HCT116 (cell line): ENCODE data around the gene MAOB. TPM values are rescaled to one million over a fixed set of nuclear protein-coding genes. Genes with fewer than 3 reads are reported as not detected.

ENCODE experiments used
- ATAC-seq: fragments of 200-7000 bp; cut with Tn5 transposase; 2 replicates; pipeline ENCODE4 v1.9.1; 2020; ENCODE audit warnings: mild to moderate bottlenecking, moderate library complexity
- BruUV-seq: library from RNA; stranded (reverse); fragments of 400-500 nt; replicated peaks from 2 replicates; lab custom pipeline; 2021; lab: Mats Ljungman, UMichigan
- CTCF ChIA-PET: fragments of 300-600 bp; sonication (Branson Sonifier 250); formaldehyde crosslinking; loops from one replicate; lab custom pipeline; 2021; ENCODE audit warnings: antibody characterized with exemption; lab: Charles Lee
- POLR2A ChIA-PET: fragments of 300-600, 350-600 bp; sonication (Branson Sonifier 250); formaldehyde crosslinking; loops from one replicate; lab custom pipeline; 2021; ENCODE audit warnings: antibody characterized with exemption; lab: Charles Lee
- RAD21 ChIA-PET, 2 experiments: fragments of 300-600 bp; sonication (Branson Sonifier 250); formaldehyde crosslinking; loops; one replicate each; lab custom pipeline; 2023; ENCODE audit warnings: low total read pairs in 2 of 2; ENCODE audit not compliant: uncharacterized antibody in 2 of 2, unreplicated experiment in 2 of 2, low non-redundant PET in 1 of 2; lab: Charles Lee
- DNase-seq: peaks from one replicate; pipeline ENCODE4 v3.0.0-alpha.2; 2010; ENCODE audit warnings: low read depth, low spot score
- H2AFZ ChIP-seq: fragments of 200-600 bp; shearing (Covaris generic), sonication (generic); 2 replicates; pipeline ENCODE4 v1.6.1; 2017; ENCODE audit warnings: low read depth, mixed run types, mixed read lengths, antibody characterized with exemption, low read length; ENCODE audit not compliant: poor library complexity, severe bottlenecking
- H3K27ac ChIP-seq: 2 replicates; pipeline ENCODE4 v1.5.1; 2012; ENCODE audit warnings: low read depth, low read length
- H3K27me3 ChIP-seq: fragments of 200-600 bp; sonication (generic); 2 replicates; pipeline ENCODE4 v1.6.1; 2016; ENCODE audit warnings: mixed run types, low read length, mixed read lengths; ENCODE audit not compliant: insufficient read depth
- H3K36me3 ChIP-seq, 2 experiments: fragments of 200-500 bp in 1 of 2; fragments of 200-600 bp in 1 of 2; sonication (Bioruptor generic) in 1 of 2; sonication (generic) in 1 of 2; 2 replicates each; pipeline versions ENCODE4 v1.5.1 to v1.6.1; 2014 to 2016; ENCODE audit warnings: low read length in 2 of 2, inconsistent platforms in 1 of 2, mixed read lengths in 1 of 2, mixed run types in 1 of 2; ENCODE audit not compliant: insufficient read depth in 2 of 2, control insufficient read depth in 1 of 2
- H3K4me1 ChIP-seq, 2 experiments: fragments of 200-600 bp in 1 of 2; sonication (generic) in 1 of 2; 2 replicates each; pipeline versions ENCODE4 v1.5.1 to v1.6.1; 2012 to 2017; ENCODE audit warnings: low read length in 2 of 2, inconsistent platforms in 1 of 2, mild to moderate bottlenecking in 1 of 2, mixed read lengths in 1 of 2, mixed run types in 1 of 2, moderate library complexity in 1 of 2; ENCODE audit not compliant: insufficient read depth in 2 of 2, control insufficient read depth in 1 of 2
- H3K4me2 ChIP-seq: fragments of 200-600 bp; sonication (generic); 2 replicates; pipeline ENCODE4 v1.6.1; 2017; ENCODE audit warnings: mixed run types, low read length, mixed read lengths
- H3K4me3 ChIP-seq, 2 experiments: fragments of 200-600 bp in 1 of 2; sonication (generic) in 1 of 2; replicated peaks in 1 of 2; 2 replicates each; pipeline ENCODE4 v1.5.1; 2011 to 2016; ENCODE audit warnings: low read length in 2 of 2, control low read depth in 1 of 2, low read depth in 1 of 2, mild to moderate bottlenecking in 1 of 2, mixed read lengths in 1 of 2, mixed run types in 1 of 2
- H3K79me2 ChIP-seq: fragments of 200-600 bp; sonication (generic); 2 replicates; pipeline ENCODE4 v1.6.1; 2017; ENCODE audit warnings: mild to moderate bottlenecking, mixed run types, low read length, moderate library complexity, mixed read lengths; ENCODE audit not compliant: insufficient read depth
- H3K9ac ChIP-seq: fragments of 200-600 bp; sonication (generic); 2 replicates; pipeline ENCODE4 v1.6.1; 2016; ENCODE audit warnings: low read length, mixed read lengths
- H3K9me2 ChIP-seq: fragments of 200-600 bp; sonication (generic), shearing (Covaris generic); 2 replicates; pipeline ENCODE4 v1.6.1; 2017; ENCODE audit warnings: mixed run types, mild to moderate bottlenecking, moderate library complexity; ENCODE audit not compliant: insufficient read depth
- H3K9me3 ChIP-seq, 2 experiments: fragments of 200-500 bp in 1 of 2; fragments of 200-600 bp in 1 of 2; sonication (Bioruptor generic) in 1 of 2; sonication (generic) in 1 of 2; 2 replicates each; pipeline ENCODE4 v1.6.1; 2014 to 2017; ENCODE audit warnings: low read length in 2 of 2, mixed read lengths in 2 of 2, inconsistent platforms in 1 of 2, low read depth in 1 of 2, mild to moderate bottlenecking in 1 of 2, mixed run types in 1 of 2, moderate library complexity in 1 of 2; ENCODE audit not compliant: control insufficient read depth in 1 of 2, insufficient read depth in 1 of 2
- H4K20me1 ChIP-seq: fragments of 200-600 bp; sonication (generic), shearing (Covaris generic); 2 replicates; pipeline ENCODE4 v1.6.1; 2017; ENCODE audit warnings: mixed run types, mild to moderate bottlenecking, moderate library complexity; ENCODE audit not compliant: insufficient read depth
- ATF3 ChIP-seq: IDR thresholded peaks from 2 replicates; pipeline ENCODE4 v1.6.1; 2012
- CBX3 ChIP-seq: IDR thresholded peaks from 2 replicates; pipeline ENCODE4 v1.6.1; 2012; ENCODE audit warnings: low read depth
- CEBPB ChIP-seq: IDR thresholded peaks from 2 replicates; pipeline ENCODE4 v1.6.1; 2012; ENCODE audit warnings: low read depth
- EGR1 ChIP-seq: IDR thresholded peaks from 2 replicates; pipeline ENCODE4 v1.6.1; 2012; ENCODE audit warnings: low read depth
- ELF1 ChIP-seq: IDR thresholded peaks from 2 replicates; pipeline ENCODE4 v1.6.1; 2012; ENCODE audit warnings: low read depth, borderline replicate concordance
- EZH2 ChIP-seq: fragments of 200-600 bp; sonication (generic); IDR thresholded peaks from 2 replicates; pipeline ENCODE4 v1.6.1; 2017; ENCODE audit warnings: antibody characterized with exemption, mixed run types
- EZH2phosphoT487 ChIP-seq: fragments of 200-600 bp; IDR thresholded peaks from 2 replicates; pipeline ENCODE4 v1.6.1; 2018; ENCODE audit warnings: antibody characterized with exemption, borderline replicate concordance
- FOSL1 ChIP-seq: IDR thresholded peaks from 2 replicates; pipeline ENCODE4 v1.6.1; 2012; ENCODE audit warnings: low read depth
- JUND ChIP-seq: IDR thresholded peaks from 2 replicates; pipeline ENCODE4 v1.6.1; 2012
- MAX ChIP-seq: IDR thresholded peaks from 2 replicates; pipeline ENCODE4 v1.6.1; 2012
- POLR2A ChIP-seq: IDR thresholded peaks from 2 replicates; pipeline ENCODE4 v1.7.0; 2011; ENCODE audit warnings: borderline replicate concordance; ENCODE audit not compliant: insufficient read depth, insufficient read length; ENCODE audit errors: extremely low read depth
- RAD21 ChIP-seq: IDR thresholded peaks from 2 replicates; pipeline ENCODE4 v1.6.1; 2012; ENCODE audit warnings: low read depth, mild to moderate bottlenecking
- SIN3A ChIP-seq: IDR thresholded peaks from 2 replicates; pipeline ENCODE4 v1.6.1; 2012; ENCODE audit warnings: low read depth
- SP1 ChIP-seq: IDR thresholded peaks from 2 replicates; pipeline ENCODE4 v1.6.1; 2012; ENCODE audit warnings: low read depth
- SRF ChIP-seq: IDR thresholded peaks from 2 replicates; pipeline ENCODE4 v1.6.1; 2012; ENCODE audit warnings: low read depth
- YY1 ChIP-seq: IDR thresholded peaks from 2 replicates; pipeline ENCODE4 v1.6.1; 2011; ENCODE audit warnings: low read length, low read depth, moderate library complexity, mild to moderate bottlenecking; ENCODE audit not compliant: insufficient replicate concordance; ENCODE audit errors: extremely low read depth
- ZFX ChIP-seq: fragments of 450-650 bp; IDR thresholded peaks from 2 replicates; pipeline ENCODE4 v1.6.1; 2017
- ZNF274 ChIP-seq: fragments of 200-500 bp; sonication (Bioruptor generic); IDR thresholded peaks from 2 replicates; pipeline ENCODE4 v1.6.1; 2014; ENCODE audit warnings: mild to moderate bottlenecking, low read depth, low read length, inconsistent platforms
- intact Hi-C: fragments of 100-400 bp; cut with micrococcal nuclease; formaldehyde crosslinking; loops from 2 replicates; pipeline ENCODE4 v1.10.0; 2022
- total RNA-seq: library from RNA; stranded (reverse); gene quantifications from one replicate; pipeline ENCODE4 v1.2.1, GENCODE V29; 2021; ENCODE audit not compliant: unreplicated experiment
- TF ChIP-seq, protein P1 (sequence below): IDR thresholded peaks from 2 replicates; pipeline ENCODE4 v1.6.1; 2011; ENCODE audit warnings: mild to moderate bottlenecking, low read length, moderate library complexity; ENCODE audit not compliant: insufficient replicate concordance; ENCODE audit errors: extremely low read depth

The MAOB gene
- total RNA-seq, 1 experiment from 2014 or later: 28.2 TPM

DNA sequence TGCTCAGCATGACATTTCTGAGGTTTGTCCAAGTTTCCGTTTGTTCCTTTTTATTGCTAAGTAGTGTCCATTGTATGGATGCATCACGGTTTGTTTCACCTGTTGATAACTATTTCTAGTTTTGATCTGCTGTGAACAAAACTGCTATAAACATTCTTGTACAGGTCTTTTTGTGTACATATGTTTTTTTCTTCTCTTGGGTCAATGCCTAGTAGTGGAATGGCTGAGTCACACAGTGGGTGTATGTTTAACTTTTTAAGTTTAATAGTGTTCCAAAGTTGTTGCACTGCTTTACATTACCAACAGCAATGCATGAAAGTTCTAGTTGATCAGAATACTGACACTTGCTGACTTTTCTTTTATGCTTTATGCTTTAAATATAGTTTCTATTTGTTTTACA, 76.7 kb downstream of the MAOB start:
- no TSS peak for BruUV-seq
- DNase-seq (no peak), ATAC-seq (no peak)
- intact Hi-C loops: no loop called here
- POLR2A ChIA-PET: no interaction called here
- TF ChIP-seq MAX (no peak), POLR2A (no peak)
- RAD21 ChIA-PET: no interaction called here
- Histone ChIP-seq H3K9me2 (no peaks in the 10 kb centered on the region), H4K20me1 (no peaks in the 10 kb centered on the region), H3K36me3 (no peaks in the 10 kb centered on the region), H3K79me2 (no peaks in the 10 kb centered on the region), H3K9me3 (no peaks in the 10 kb centered on the region), H3K9ac (no peak overlapping the region), H3K4me1 (no peaks in the 10 kb centered on the region), H2AFZ (no peak overlapping the region), H3K4me2 (no peak overlapping the region), H3K4me3 (no peak overlapping the region), H3K27me3 (no peaks in the 10 kb centered on the region), H3K27ac (no peak overlapping the region)
- CTCF ChIA-PET: no interaction called here

- Histone ChIP-seq H3K9me3 (no peaks in the 10 kb centered on the region), H2AFZ (no peak overlapping the region), H4K20me1 (no peaks in the 10 kb centered on the region), H3K4me2 (no peak overlapping the region), H3K9ac (no peak overlapping the region), H3K36me3 (no peaks in the 10 kb centered on the region), H3K27me3 (no peaks in the 10 kb centered on the region), H3K9me2 (no peaks in the 10 kb centered on the region), H3K4me1 (no peaks in the 10 kb centered on the region), H3K79me2 (no peaks in the 10 kb centered on the region), H3K4me3 (no peak overlapping the region), H3K27ac (no peak overlapping the region)
- ChIA-PET RAD21 (no interaction called here), CTCF (no interaction called here), POLR2A (no interaction called here)
- DNase-seq (no peak), ATAC-seq (no peak)
- intact Hi-C loops: no loop called here
- TF ChIP-seq EZH2phosphoT487: no peak
- TF ChIP-seq, protein P1, sequence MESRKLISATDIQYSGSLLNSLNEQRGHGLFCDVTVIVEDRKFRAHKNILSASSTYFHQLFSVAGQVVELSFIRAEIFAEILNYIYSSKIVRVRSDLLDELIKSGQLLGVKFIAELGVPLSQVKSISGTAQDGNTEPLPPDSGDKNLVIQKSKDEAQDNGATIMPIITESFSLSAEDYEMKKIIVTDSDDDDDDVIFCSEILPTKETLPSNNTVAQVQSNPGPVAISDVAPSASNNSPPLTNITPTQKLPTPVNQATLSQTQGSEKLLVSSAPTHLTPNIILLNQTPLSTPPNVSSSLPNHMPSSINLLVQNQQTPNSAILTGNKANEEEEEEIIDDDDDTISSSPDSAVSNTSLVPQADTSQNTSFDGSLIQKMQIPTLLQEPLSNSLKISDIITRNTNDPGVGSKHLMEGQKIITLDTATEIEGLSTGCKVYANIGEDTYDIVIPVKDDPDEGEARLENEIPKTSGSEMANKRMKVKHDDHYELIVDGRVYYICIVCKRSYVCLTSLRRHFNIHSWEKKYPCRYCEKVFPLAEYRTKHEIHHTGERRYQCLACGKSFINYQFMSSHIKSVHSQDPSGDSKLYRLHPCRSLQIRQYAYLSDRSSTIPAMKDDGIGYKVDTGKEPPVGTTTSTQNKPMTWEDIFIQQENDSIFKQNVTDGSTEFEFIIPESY: no peak
- no peak for TF ChIP-seq ATF3
- no peak for TF ChIP-seq SIN3A
- no peak for TF ChIP-seq POLR2A
- no peak for TF ChIP-seq EZH2
- no peak for TF ChIP-seq JUND
- TF ChIP-seq EGR1: no peak
- TF ChIP-seq RAD21: no peak
- no peak for TF ChIP-seq ELF1
- TF ChIP-seq ZNF274: no peak
- no peak for TF ChIP-seq CEBPB
- no peak for TF ChIP-seq YY1
- TF ChIP-seq ZFX: no peak
- TF ChIP-seq SP1: no peak
- TF ChIP-seq CBX3: no peak
- TF ChIP-seq SRF: no peak
- TF ChIP-seq FOSL1: no peak
- BruUV-seq: no TSS peak
Observed at GRCh38 chrX:43804021-43804420, 78.2 kb downstream of the MAOB start.
